AG10803 (cell line): ENCODE results near the gene CRB3.
A peak's percentile ranks its signal among the peaks of the same experiment; 100 is the strongest.

Source experiments
- DNase-seq: peaks from one replicate; pipeline ENCODE4 v3.0.0; 2010; ENCODE audit warnings: low read depth
- H3K4me3 ChIP-seq: 2 replicates; pipeline ENCODE4 v1.5.1; 2011; ENCODE audit warnings: mild to moderate bottlenecking, low read length, control low read depth
- TF ChIP-seq, protein P1 (sequence below): conservative IDR thresholded peaks from 2 replicates; pipeline ENCODE4 v1.5.1; 2011; ENCODE audit warnings: mild to moderate bottlenecking, low read length, control low read depth, inconsistent platforms

CRB3 gene

DNA sequence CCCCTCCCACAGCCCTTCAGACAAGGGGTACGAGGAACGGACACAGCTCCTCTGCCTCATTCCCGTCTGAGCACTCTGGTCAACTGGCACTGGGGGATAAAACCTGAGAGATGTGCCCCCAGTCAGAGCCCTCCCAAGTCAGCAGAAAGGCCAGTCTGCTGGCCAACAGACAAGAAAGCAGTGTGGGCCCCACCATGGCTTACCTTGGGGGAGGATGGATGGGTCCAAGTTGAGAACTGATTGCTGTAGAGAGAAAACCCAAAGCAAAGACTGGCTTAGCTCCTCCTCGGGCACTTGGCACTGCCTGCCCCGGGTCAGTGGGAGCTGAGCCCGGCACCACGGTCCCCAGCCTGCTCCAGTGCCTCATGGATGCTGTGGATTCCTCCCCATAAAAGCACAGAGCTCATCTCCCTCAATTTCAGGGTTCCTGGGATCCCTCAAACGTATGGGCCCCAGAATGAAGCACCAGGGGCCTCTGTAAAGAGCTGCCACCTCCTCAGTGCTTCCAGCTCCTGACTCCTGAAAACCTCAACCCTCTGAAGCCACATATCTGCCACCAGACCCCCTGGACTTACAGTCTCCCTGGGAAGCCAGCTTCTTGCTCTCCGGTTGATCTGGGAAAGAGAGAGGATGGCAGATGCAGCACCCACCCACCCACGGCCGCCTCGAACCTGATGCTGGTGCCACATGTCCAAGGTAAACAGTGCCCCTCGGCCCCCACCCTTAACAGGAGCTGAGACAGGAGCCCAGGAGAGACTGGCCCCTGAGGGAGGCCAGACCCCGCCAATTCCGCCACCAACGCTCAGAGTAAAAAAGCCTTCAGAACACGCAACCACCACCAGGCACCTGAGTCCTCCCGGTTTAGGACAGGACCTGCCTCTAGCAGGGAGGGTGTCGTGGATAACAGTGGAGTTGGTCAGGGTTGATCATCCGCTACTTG, 42.7 kb upstream of the CRB3 start:
- TF ChIP-seq, protein P1, sequence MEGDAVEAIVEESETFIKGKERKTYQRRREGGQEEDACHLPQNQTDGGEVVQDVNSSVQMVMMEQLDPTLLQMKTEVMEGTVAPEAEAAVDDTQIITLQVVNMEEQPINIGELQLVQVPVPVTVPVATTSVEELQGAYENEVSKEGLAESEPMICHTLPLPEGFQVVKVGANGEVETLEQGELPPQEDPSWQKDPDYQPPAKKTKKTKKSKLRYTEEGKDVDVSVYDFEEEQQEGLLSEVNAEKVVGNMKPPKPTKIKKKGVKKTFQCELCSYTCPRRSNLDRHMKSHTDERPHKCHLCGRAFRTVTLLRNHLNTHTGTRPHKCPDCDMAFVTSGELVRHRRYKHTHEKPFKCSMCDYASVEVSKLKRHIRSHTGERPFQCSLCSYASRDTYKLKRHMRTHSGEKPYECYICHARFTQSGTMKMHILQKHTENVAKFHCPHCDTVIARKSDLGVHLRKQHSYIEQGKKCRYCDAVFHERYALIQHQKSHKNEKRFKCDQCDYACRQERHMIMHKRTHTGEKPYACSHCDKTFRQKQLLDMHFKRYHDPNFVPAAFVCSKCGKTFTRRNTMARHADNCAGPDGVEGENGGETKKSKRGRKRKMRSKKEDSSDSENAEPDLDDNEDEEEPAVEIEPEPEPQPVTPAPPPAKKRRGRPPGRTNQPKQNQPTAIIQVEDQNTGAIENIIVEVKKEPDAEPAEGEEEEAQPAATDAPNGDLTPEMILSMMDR, result no peak
- no peak overlapping the region for H3K4me3 ChIP-seq
- DNase-seq, result no peak

DNA sequence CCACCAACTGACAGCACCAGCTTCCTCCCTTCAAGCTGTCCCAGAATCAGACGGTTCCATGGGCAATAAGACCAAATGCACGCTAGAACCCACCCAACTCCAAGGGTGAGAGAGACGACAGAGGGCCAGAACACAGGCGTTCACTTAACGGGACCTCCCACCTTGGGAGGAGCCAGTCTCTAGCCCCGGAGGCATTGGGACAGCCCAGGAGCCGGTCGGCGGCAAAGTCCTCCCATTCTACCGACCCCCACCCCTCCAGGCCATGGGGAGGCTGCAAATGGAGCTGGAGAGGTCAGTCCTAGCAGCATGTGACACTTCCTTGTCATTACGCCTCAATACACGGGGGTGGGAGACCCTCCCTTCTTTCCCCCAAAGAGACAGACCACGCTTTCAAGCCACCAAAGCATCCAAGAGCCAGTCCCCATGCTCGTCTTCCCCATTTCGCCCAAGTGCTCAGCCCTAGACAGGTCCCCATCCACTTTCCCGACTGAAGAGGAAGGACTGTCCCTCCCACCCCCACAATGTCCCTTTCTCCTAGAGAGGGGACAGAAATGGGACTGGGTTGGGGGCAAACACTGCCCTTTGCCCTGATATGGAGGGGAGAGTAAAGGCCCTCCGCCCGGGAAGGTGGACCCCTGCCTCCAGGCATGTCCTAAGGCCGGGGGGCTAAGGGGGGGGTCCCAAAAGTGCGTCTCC, 40.4 kb upstream of the CRB3 start:
- TF ChIP-seq, protein P1, result no peak
- peak overlapping the region; percentile 97 for H3K4me3 ChIP-seq
- peak; percentile 47 for DNase-seq

- DNase-seq, result no peak
- TF ChIP-seq, protein P1, result no peak
- peak within 1 kb of the TSS; percentile 97 for H3K4me3 ChIP-seq
Observed at GRCh38 chr19:6424195-6424938, 39.7 kb upstream of the CRB3 start, which contains the start of gene KHSRP. KHSRP (minus strand) TSS chr19:6424811; CDS start chr19:6424701, 110 bp downstream.

GRCh38 chr19:6424939-6425731, 38.9 kb upstream of the CRB3 start:
- H3K4me3 ChIP-seq, result peak overlapping the region; percentile 43
- TF ChIP-seq, protein P1, result no peak
- DNase-seq, result peak; percentile 100

- DNase-seq, result no peak
- TF ChIP-seq, protein P1, result no peak
- H3K4me3 ChIP-seq, result peak overlapping the region; percentile 43
Observed at GRCh38 chr19:6425732-6426620, 38.1 kb upstream of the CRB3 start.
